Chondrocyte (in vitro differentiated cells): ENCODE results near the gene CD22. TPM values are rescaled to one million over a fixed set of nuclear protein-coding genes. Genes with fewer than 3 reads are reported as not detected.

ENCODE experiments used
- DNase-seq: peaks from one replicate; pipeline ENCODE4 v3.0.0; 2021; ENCODE audit warnings: mixed read lengths, low spot score
- H3K27ac Mint-ChIP-seq: one replicate; pipeline ENCODE4 v1.8.0; 2021; ENCODE audit warnings: mild to moderate bottlenecking, moderate library complexity, mixed read lengths; ENCODE audit not compliant: unreplicated experiment
- H3K27me3 Mint-ChIP-seq: 2 replicates; pipeline ENCODE4 v1.8.0; 2021; ENCODE audit warnings: low read depth, mixed read lengths
- H3K36me3 Mint-ChIP-seq: 2 replicates; pipeline ENCODE4 v1.8.0; 2021; ENCODE audit warnings: low read depth, mixed read lengths
- H3K4me1 Mint-ChIP-seq: 2 replicates; pipeline ENCODE4 v1.8.0; 2021; ENCODE audit warnings: low read depth, mild to moderate bottlenecking, mixed read lengths
- H3K4me3 Mint-ChIP-seq: one replicate; pipeline ENCODE4 v1.8.0; 2021; ENCODE audit warnings: mild to moderate bottlenecking, moderate library complexity, mixed read lengths; ENCODE audit not compliant: unreplicated experiment
- H3K9me3 Mint-ChIP-seq: 2 replicates; pipeline ENCODE4 v1.8.0; 2021; ENCODE audit warnings: low read depth, mixed read lengths
- total RNA-seq: library from RNA; stranded (reverse); gene quantifications from 3 replicates; pipeline ENCODE4 v1.2.1, GENCODE V29; 2021
- TF ChIP-seq, protein P1 (sequence below): fragments of 200-600 bp; sonication (generic); IDR thresholded peaks from 2 replicates; pipeline ENCODE4 v1.5.0; 2021; ENCODE audit warnings: antibody characterized with exemption, mild to moderate bottlenecking, moderate library complexity

The CD22 gene
- total RNA-seq, 1 donor from 2014 or later, result not detected

DNA sequence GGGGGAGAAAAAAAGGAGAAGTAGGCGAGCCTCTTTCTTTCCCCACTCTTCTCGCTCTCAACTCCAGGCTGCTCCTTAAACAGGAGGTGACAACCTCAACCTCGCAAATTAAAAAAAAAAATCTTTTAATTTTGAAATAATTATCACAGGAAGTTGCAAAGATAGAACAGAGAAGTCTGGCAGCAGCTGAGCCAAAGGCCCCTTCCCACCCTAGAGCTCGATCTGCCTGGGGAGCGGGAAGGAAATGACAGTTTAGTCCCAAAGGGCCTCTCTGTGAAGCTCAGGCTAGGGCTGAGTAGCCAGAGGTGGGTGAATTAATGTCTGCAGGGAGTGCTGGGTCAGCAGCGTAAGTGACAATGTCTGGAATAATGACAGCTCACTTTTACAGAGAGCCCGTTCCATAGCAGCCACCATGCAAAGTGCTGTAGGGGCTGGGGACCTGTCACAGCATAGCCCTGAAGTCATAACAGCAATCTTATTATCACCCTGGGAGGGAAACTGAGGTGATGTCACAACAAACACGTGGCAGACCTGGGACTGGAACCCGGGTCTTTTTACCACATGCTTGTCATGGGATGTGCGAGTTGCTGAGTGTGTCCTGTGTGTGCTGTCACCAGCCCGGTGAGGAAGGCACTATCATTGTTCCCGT, 8.8 kb upstream of the CD22 start:
- Mint-ChIP-seq H3K4me3 (no peak overlapping the region), H3K36me3 (no peaks in the 10 kb centered on the region), H3K4me1 (peaks cover 11% of the 10 kb centered on the region), H3K27ac (no peak overlapping the region), H3K27me3 (peaks cover 6% of the 10 kb centered on the region), H3K9me3 (peaks cover 3% of the 10 kb centered on the region)
- DNase-seq, result no peak
- TF ChIP-seq, protein P1, sequence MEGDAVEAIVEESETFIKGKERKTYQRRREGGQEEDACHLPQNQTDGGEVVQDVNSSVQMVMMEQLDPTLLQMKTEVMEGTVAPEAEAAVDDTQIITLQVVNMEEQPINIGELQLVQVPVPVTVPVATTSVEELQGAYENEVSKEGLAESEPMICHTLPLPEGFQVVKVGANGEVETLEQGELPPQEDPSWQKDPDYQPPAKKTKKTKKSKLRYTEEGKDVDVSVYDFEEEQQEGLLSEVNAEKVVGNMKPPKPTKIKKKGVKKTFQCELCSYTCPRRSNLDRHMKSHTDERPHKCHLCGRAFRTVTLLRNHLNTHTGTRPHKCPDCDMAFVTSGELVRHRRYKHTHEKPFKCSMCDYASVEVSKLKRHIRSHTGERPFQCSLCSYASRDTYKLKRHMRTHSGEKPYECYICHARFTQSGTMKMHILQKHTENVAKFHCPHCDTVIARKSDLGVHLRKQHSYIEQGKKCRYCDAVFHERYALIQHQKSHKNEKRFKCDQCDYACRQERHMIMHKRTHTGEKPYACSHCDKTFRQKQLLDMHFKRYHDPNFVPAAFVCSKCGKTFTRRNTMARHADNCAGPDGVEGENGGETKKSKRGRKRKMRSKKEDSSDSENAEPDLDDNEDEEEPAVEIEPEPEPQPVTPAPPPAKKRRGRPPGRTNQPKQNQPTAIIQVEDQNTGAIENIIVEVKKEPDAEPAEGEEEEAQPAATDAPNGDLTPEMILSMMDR, result no peak

DNA sequence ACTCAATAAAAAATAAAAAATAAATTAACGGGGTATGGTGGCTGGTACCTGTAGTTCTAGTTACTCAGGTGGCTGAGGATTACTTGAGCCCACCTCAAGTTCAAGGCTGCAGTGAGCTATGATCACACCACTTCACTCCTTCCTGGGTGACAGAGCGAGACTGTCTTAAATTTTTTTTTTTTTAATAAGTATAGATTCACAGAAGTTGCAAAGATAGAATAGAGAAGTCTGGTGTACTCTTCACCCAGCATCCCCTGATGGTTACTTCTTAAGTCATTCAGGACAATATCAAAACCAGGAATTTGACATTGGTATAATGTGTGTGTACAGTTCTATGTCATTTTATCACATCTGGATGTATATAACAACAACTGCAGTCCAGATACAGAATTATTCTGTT, 7.7 kb upstream of the CD22 start:
- TF ChIP-seq, protein P1, result no peak

DNA sequence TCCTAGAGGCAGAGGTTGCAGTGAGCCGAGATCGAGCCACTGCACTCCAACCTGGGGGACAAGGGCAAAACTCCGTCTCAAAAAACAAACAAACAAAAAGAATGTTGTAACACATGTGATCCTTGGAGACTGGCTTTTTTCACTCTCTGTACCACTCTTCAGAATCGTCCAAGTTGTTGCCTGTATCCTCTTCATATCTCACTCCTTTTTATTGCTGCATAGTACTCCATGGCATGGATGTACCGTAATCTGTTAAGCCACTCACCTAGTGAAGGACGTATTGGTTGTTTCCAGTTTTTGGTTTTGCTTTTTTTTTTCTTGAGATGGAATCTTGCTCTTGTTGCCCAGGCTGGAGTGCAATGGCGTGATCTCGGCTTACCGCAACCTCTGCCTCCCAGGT, 7.0 kb upstream of the CD22 start:
- Mint-ChIP-seq H3K36me3 (no peaks in the 10 kb centered on the region), H3K4me3 (no peak overlapping the region), H3K27ac (no peak overlapping the region), H3K9me3 (peaks cover 3% of the 10 kb centered on the region), H3K4me1 (peaks cover 11% of the 10 kb centered on the region), H3K27me3 (peaks cover 14% of the 10 kb centered on the region)
- TF ChIP-seq, protein P1, result no peak
- no peak for DNase-seq

More for the DNA sequence above, 7.7 kb upstream of the CD22 start:
- Mint-ChIP-seq H3K9me3 (peaks cover 3% of the 10 kb centered on the region), H3K36me3 (no peaks in the 10 kb centered on the region), H3K27me3 (peaks cover 12% of the 10 kb centered on the region), H3K4me1 (peaks cover 11% of the 10 kb centered on the region), H3K27ac (no peak overlapping the region), H3K4me3 (no peak overlapping the region)
- no peak for DNase-seq

DNA sequence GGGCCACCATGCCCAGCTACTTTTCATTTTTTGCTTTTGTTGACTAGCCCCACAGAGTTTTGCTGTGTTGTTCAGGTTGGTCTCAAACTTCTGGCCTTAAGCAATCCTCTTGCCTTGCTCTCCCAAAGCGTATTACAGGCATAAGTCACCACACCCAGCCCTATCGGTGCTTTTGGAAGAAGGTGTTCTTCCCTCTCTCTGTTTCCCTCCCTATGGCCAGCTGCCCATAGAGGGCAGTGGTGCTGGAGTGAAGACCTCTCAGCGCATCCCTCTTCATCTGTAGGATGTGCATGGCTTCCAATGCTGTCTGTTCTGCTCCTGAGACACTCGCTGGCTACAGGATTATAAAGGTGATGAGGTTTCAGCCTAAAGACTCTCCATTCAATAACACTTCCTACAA, 1.3 kb upstream of the CD22 start:
- Mint-ChIP-seq H3K36me3 (no peaks in the 10 kb centered on the region), H3K4me1 (no peaks in the 10 kb centered on the region), H3K4me3 (no peak overlapping the region), H3K27me3 (peaks cover 33% of the 10 kb centered on the region), H3K27ac (no peak overlapping the region), H3K9me3 (no peaks in the 10 kb centered on the region)
- no peak for DNase-seq
- TF ChIP-seq, protein P1, result peak; percentile 23

- H3K36me3 Mint-ChIP-seq, result no peaks in the 10 kb centered on the region
- no peaks in the 10 kb centered on the region for H3K4me1 Mint-ChIP-seq
- no peak overlapping the region for H3K4me3 Mint-ChIP-seq
- H3K27me3 Mint-ChIP-seq, result peaks cover 46% of the 10 kb centered on the region
- no peak overlapping the region for H3K27ac Mint-ChIP-seq
- no peaks in the 10 kb centered on the region for H3K9me3 Mint-ChIP-seq
- TF ChIP-seq, protein P1, result no peak
- DNase-seq, result no peak
Observed at GRCh38 chr19:35329323-35329722, 336 bp downstream of the CD22 start.
